ENCODE results near the gene CAMTA2.
"Not testable (repeated sequence)": the region's sequence is repeated elsewhere in the genome, so short reads cannot be mapped to it uniquely, and the experiment has no call there.

The CAMTA2 gene

DNA sequence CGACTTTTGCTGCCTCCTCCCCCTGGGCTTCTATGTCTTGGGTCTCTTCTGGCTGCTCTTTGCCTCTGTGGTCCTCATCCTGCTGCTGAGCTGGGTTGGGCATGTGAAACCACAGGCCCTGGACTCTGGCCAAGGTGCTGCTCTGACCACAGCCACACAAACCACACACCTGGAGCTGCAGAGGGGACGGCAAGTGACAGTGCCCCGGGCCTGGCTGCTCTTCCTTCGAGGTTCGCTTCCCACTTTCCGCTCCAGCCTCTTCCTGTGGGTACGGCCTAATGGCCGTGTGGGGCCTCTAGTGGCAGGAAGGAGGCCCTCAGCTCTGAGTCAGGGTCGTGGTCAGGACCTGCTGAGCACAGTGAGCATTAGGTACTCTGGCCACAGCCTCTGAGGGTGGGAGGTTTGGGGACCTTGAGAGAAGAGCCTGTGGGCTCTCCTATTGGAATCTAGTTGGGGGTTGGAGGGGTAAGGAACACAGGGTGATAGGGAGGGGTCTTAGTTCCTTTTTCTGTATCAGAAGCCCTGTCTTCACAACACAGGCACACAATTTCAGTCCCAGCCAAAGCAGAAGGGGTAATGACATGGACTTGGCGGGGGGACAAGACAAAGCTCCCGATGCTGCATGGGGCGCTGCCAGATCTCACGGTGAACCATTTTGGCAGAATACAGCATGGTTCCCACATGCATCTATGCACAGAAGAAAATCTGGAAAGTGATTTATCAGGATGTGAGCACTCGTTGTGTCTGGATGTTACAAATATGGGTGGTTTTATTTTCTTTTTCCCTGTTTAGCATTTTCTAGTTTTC is 53.1 kb downstream of the CAMTA2 start:
- peak; percentile 70 for DNase-seq (ENCODE audit: low spot score)

DNA sequence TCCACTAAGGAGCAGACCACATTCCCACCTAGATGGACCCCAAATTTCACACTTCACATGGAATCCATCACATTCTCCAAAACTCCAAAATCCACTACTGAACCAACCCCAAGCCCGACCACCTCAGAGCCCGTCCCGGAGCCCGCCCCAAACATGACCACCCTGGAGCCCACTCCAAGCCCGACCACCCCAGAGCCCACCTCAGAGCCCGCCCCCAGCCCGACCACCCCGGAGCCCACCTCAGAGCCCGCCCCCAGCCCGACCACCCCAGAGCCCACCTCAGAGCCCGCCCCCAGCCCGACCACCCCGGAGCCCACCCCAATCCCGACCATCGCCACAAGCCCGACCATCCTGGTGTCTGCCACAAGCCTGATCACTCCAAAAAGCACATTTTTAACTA is 53.8 kb downstream of the CAMTA2 start:
- DNase-seq (ENCODE audit: low spot score): no peak

DNA sequence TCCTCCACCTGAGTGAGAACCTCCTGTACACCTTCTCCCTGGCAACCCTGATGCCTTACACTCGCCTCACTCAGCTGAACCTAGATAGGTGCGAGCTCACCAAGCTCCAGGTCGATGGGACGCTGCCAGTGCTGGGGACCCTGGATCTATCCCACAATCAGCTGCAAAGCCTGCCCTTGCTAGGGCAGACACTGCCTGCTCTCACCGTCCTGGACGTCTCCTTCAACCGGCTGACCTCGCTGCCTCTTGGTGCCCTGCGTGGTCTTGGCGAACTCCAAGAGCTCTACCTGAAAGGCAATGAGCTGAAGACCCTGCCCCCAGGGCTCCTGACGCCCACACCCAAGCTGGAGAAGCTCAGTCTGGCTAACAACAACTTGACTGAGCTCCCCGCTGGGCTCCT is 54.7 kb downstream of the CAMTA2 start:
- no peak for DNase-seq (ENCODE audit: low spot score)

DNA sequence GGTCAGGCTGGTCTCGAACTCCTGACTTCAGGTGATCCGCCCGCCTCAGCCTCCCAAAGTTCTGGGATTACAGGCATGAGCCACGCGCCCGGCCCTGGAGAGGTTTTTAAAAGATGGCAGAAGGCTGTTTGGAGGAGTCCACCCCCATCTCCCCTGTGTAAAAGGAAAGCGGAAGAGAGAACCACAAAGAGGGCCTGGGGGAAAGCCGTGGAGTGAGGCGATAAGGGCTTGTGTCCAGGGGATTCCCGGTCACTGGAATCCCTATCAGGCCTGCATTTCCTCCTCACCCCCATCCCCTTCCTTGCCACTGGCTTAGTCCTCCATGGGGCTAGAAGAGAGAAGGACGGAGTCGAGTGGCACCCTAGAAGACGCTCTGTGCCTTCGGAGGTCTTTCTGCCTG is 55.5 kb downstream of the CAMTA2 start, which contains the start of gene GP1BA:
Gene GP1BA (plus strand): TSS at position 315 of the 400 bp plus-strand sequence. CDS start 328 bp downstream, outside the sequence.
- DNase-seq (ENCODE audit: low spot score): no peak

DNA sequence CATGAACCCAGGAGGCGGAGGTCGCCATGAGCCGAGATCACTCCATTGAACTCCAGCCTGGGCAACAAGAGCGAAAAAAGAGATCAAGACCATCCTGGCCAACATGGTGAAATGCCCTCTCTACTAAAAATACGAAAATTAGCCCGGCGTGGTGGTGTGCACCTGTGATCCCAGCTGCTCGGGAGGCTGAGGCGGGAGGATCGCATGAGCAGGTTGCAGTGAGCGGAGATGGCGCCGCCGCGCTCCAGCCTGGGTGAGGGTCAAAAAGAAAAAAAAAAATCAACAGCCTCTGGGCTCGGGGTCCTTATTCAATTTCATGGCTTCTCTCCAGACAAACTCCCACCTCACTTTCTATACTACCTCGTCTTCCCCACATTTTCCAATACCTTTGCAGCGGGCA is 58.6 kb downstream of the CAMTA2 start:
- DNase-seq (ENCODE audit: low spot score): no peak

DNA sequence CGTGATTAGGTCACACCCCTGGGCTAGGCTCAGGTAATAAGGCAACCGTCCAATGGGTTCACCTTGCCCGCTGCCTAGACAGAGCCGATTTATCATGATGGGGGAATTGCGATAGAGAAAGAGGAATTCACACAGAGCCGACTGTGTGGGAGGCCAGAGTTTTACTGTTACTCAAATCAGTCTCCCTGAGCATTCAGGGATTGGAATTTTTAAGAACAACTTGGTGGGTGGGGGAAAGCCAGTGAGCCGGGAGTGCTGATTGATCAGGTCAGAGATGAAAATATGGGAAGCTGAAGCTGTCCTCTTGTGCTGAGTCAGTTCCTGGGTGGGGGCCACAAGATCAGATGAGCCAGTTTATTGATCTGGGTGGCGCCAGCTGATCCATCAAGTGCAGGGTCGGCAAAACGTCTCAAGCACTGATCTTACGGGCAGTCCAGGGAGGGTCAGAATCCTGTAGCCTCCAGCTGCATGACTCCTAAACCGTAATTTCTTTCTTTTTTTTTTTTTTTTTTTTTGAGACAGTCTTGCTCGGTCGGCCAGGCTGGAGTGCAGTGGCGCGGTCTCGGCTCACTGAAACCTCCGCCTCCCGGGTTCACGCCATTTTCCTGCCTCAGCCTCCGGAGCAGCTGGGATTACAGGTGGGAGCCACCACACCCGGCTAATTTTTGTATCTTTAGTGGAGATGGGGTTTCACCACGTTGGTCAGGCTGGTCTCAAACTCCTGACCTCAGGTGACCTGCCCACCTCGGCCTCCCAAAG is 60.7 kb downstream of the CAMTA2 start:
- not testable (repeated sequence) for DNase-seq (ENCODE audit: low spot score)

DNA sequence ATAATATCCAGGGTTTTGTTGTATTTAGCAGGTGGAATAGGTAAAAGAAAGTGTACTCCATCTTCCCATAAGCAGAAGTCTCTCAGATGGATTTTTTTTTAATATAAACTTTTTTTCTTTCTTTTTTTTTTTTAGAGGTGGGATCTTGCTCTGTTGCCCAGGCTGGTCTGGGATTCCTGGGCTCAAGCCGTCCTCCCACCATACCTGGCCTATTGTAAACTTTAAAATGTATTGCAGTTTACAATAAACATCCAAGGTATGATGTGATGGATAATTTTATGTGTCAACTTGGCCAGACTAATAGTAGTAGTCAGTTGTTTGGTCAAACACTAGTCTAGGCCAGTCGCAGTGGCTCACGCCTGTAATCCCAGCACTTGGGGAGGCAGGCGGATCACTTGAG is 66.2 kb downstream of the CAMTA2 start:
- no peak for DNase-seq (ENCODE audit: low spot score)

DNA sequence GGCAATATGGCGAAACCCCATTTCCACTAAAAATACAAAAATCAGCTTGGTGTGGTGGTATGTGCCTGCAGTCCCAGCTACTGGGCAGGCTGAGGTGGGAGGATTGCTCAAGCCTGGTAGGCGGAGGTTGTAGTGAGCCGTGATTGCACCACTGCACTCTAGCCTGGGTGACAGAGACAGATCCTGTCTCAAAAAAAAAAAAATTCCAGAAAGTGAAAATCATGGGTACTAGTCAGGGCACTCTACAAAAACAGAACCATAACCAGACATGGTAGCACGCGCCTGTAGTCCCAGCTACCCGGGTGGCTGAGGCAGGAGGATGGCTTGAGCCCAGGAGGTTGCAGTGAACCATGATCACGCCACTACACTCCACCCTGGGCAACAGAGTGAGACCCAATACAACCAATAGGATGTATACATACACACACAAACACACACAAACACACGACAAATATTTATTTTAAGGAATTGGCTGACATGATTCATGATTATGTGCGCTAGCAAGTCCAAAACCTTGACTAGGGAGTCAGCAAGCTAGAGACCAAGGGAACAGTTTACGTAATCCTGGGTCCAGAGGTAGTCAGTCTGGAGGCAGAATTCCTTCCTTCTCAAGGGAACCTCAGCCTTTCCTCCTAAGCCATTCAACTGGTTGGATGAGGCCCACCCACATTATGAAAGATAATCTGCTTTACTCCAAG is 67.0 kb downstream of the CAMTA2 start:
- no peak for DNase-seq (ENCODE audit: low spot score)

DNA sequence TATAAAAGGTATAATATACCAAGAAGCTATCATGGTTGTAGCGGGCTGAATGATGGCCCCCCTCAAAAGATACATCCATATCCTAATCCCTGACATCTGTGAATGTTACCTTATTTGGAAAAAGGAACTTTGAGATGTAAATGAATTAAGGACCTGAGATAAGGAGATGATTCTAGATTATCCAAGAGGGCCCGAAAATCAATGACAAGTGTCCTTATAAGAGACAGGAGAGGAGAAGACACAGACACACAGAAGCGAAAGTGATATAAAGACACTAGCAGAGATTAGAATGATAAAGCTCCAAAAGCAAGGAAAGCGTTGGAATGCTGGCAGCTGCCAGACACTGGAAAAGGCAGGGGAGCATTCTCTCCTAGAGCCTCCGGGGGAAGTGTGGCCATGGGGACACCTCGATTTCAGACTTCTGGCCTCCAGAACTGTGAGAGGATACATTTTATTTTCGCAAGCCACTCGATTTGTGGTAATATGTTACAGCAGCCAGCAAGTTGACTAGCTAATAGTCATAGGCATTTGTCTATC is 67.9 kb downstream of the CAMTA2 start:
- no peak for DNase-seq (ENCODE audit: low spot score)

Measured in AG08396 (cell line).